Measurements from ENCODE around the gene ROS1.

DNA sequence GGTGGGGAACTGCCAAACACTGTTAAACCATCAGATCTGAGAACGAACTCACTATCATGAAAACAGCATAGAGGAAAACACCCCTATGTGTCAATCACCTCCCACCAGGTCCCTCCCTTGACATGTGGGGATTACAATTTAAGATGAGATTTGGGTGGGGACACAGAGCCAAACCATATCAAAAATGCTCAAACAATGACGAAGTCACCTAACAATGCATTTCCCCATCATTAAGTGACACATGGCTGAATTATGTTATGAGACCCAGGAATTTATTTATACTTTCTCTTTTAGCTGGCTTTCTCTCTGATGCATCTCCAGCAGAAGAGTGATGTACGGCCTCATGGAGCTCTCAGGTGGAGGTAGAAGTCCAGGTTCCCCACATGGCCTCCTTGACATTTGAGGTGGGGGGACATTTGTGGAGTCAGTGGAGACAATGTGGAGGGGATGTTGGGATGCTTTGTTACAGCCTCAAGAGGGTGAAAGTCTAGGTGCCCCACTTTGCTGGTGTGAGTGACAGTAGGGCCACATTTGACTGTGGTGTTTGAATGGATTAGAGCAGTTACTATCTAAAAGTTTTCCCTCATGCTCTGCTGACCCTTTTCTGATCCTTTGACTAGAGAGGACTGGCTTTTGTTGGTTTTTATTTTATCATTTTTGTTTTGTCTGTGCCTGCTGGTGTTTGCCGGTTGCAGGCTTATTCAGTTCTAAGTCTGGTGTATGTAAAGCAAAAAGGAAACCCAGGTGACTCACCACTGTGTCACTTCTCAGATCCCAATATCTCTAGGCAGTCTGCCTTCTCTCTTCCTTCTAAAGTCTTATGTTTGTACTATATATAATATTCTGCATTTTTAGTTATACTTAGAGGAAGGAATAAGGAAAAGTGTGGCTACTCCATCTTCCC is 38.3 kb upstream of the ROS1 start:
- TF ChIP-seq, protein P1, sequence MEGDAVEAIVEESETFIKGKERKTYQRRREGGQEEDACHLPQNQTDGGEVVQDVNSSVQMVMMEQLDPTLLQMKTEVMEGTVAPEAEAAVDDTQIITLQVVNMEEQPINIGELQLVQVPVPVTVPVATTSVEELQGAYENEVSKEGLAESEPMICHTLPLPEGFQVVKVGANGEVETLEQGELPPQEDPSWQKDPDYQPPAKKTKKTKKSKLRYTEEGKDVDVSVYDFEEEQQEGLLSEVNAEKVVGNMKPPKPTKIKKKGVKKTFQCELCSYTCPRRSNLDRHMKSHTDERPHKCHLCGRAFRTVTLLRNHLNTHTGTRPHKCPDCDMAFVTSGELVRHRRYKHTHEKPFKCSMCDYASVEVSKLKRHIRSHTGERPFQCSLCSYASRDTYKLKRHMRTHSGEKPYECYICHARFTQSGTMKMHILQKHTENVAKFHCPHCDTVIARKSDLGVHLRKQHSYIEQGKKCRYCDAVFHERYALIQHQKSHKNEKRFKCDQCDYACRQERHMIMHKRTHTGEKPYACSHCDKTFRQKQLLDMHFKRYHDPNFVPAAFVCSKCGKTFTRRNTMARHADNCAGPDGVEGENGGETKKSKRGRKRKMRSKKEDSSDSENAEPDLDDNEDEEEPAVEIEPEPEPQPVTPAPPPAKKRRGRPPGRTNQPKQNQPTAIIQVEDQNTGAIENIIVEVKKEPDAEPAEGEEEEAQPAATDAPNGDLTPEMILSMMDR (IDR thresholded peaks at IDR 0.05) = no peak
- TF ChIP-seq POLR2A (IDR thresholded peaks at IDR 0.05) = no peak
- no peak for TF ChIP-seq POLR2AphosphoS5 (IDR thresholded peaks at IDR 0.05; ENCODE audit: insufficient read depth in 1 of 2, low read depth in 1 of 2)

Measured in vagina (tissue), 2 donors.